Adipocyte (in vitro differentiated cells): ENCODE measurements around the gene AZI2.

Experiments
- DNase-seq: peaks from one replicate; pipeline ENCODE4 v3.0.0-alpha.2; 2015; ENCODE audit warnings: low read depth
- H3K27me3 ChIP-seq: replicated peaks from 2 replicates; pipeline ENCODE4 v1.7.0; 2013; ENCODE audit warnings: mild to moderate bottlenecking, low read length, moderate library complexity; ENCODE audit not compliant: control insufficient read depth, insufficient read depth
- H3K36me3 ChIP-seq: 2 replicates; pipeline ENCODE4 v1.7.0; 2013; ENCODE audit warnings: low read length, mild to moderate bottlenecking, moderate library complexity; ENCODE audit not compliant: control insufficient read depth, insufficient read depth, severe bottlenecking
- H3K4me1 ChIP-seq: 2 replicates; pipeline ENCODE4 v1.7.0; 2013; ENCODE audit warnings: mild to moderate bottlenecking, low read length, moderate library complexity; ENCODE audit not compliant: control insufficient read depth, insufficient read depth
- H3K4me3 ChIP-seq: 2 replicates; pipeline ENCODE4 v1.7.0; 2013; ENCODE audit warnings: mild to moderate bottlenecking, low read length, moderate library complexity
- H3K9ac ChIP-seq: 2 replicates; pipeline ENCODE4 v1.7.0; 2013; ENCODE audit warnings: mild to moderate bottlenecking, low read length, moderate library complexity
- H3K9me3 ChIP-seq: 2 replicates; pipeline ENCODE4 v1.7.0; 2013; ENCODE audit warnings: mild to moderate bottlenecking, low read length, moderate library complexity; ENCODE audit not compliant: control insufficient read depth

The AZI2 gene

GRCh38 chr3:28334552-28334951 is 14.1 kb downstream of the AZI2 start:
- DNase-seq: peak; percentile 39

GRCh38 chr3:28328188-28329151 is 20.2 kb downstream of the AZI2 start:
- peaks cover 75% of the 10 kb centered on the region for H3K36me3 ChIP-seq

More at GRCh38 chr3:28334552-28334951, 14.1 kb downstream of the AZI2 start:
- Histone ChIP-seq H3K9ac (no peak overlapping the region), H3K4me3 (no peak overlapping the region), H3K9me3 (no peaks in the 10 kb centered on the region), H3K27me3 (no peaks in the 10 kb centered on the region), H3K36me3 (peaks cover 93% of the 10 kb centered on the region), H3K4me1 (no peaks in the 10 kb centered on the region)

GRCh38 chr3:28326458-28326926 is 22.1 kb downstream of the AZI2 start:
- Histone ChIP-seq H3K36me3 (peaks cover 69% of the 10 kb centered on the region), H3K4me3 (no peak overlapping the region), H3K4me1 (peaks cover 16% of the 10 kb centered on the region), H3K9me3 (no peaks in the 10 kb centered on the region), H3K9ac (no peak overlapping the region), H3K27me3 (no peaks in the 10 kb centered on the region)
- no peak for DNase-seq

More at GRCh38 chr3:28328188-28329151, 20.2 kb downstream of the AZI2 start:
- Histone ChIP-seq H3K4me3 (no peak overlapping the region), H3K9me3 (no peaks in the 10 kb centered on the region), H3K9ac (no peak overlapping the region), H3K27me3 (no peaks in the 10 kb centered on the region), H3K4me1 (peaks cover 14% of the 10 kb centered on the region)
- peak; percentile 74 for DNase-seq

DNA sequence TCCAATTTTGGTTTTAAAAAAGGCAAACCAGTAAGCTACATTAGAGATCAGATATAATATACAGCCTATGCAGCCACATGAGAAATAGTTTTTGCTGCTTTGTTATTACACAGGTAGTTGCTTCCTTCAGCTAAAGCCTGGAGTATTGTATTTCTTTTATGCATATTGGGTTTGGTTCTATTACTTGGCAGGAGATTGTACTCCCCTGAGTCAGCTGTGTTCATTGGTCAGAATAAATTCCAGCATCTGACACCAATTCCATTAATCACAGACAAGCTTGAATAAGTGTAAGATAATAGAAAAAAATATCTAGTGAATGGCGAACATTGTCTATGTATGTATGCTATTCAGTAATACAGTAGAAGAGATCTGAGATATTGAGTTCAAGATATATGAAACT is 26.2 kb downstream of the AZI2 start:
- no peak for DNase-seq
- peaks cover 54% of the 10 kb centered on the region for H3K36me3 ChIP-seq

GRCh38 chr3:28320981-28321380 is 27.6 kb downstream of the AZI2 start:
- Histone ChIP-seq H3K27me3 (no peaks in the 10 kb centered on the region), H3K9ac (no peak overlapping the region), H3K9me3 (no peaks in the 10 kb centered on the region), H3K4me1 (peaks cover 2% of the 10 kb centered on the region), H3K36me3 (peaks cover 47% of the 10 kb centered on the region), H3K4me3 (no peak overlapping the region)
- no peak for DNase-seq

More for the DNA sequence above, 26.2 kb downstream of the AZI2 start:
- Histone ChIP-seq H3K4me3 (no peak overlapping the region), H3K27me3 (no peaks in the 10 kb centered on the region), H3K9me3 (no peaks in the 10 kb centered on the region), H3K4me1 (peaks cover 16% of the 10 kb centered on the region), H3K9ac (no peak overlapping the region)

DNA sequence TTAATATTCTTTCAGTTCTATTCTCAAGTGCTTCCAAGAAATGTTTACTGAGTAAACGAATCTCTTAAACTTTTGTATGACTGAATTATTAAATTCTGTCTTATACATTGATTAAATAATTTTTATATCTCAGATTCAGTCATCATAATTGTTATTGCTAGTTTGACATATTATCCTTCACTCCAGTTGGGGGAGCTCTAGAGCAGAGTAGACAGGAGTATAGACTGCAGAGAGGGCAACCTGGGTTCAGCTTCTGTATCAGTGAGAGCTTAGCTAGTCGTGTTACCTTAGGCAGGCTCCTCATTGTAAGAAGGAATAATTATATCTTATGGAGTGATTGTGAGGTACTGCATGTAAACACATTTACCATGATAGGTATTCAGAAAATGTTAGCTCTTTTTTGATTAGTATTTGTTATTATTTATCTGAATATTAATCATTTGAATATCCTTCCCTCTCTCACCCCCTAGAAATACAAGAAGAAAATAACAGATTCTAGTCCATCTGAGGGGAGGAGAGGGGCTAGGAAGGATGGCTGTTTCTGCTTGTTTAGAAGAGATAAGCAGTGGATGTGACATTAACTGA is 31.1 kb downstream of the AZI2 start:
- no peaks in the 10 kb centered on the region for H3K27me3 ChIP-seq
- H3K36me3 ChIP-seq: peaks cover 15% of the 10 kb centered on the region
- H3K9ac ChIP-seq: no peak overlapping the region
- H3K4me3 ChIP-seq: no peak overlapping the region
- H3K4me1 ChIP-seq: peaks cover 2% of the 10 kb centered on the region
- DNase-seq: peak; percentile 60
- no peaks in the 10 kb centered on the region for H3K9me3 ChIP-seq

DNA sequence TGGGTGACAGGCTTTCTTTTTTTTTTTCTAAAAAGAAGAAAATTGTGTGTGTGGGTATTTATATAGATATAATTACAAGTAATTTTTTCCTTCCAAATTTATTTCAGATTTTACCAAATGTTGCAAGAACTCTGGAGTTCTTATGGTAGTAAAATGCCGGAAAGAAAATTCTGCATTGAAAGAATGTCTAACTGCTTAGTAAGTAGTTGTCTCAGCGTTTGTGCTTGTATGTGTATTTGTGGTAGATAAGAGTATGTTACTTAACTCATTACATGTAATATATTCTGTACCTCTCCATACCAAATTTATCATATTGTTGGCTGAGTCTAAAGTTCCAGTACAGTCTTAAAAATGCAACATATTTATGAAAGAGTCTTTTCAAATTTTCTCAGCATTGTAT is 32.4 kb downstream of the AZI2 start:
- Histone ChIP-seq H3K9ac (no peak overlapping the region), H3K4me3 (no peak overlapping the region), H3K27me3 (no peaks in the 10 kb centered on the region), H3K9me3 (no peaks in the 10 kb centered on the region), H3K36me3 (peaks cover 8% of the 10 kb centered on the region), H3K4me1 (no peaks in the 10 kb centered on the region)
- DNase-seq: no peak

DNA sequence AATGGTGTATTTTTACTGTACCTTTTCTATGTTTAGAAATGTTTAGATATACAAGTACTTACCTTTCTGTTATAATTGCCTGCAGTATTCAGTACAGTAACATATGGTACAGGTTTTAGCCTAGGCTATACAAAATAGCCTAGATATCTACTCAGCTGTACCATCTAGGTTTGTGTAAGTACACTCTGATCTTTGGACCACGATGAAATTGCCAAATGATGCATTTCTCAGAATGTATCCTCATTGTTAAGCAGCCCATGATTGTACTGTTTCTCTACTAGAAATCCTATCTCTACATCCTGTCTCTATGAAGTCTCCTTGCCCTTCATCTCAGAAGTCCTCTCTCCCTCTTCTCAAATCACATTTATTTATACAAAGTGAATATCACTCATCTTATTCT is 32.9 kb downstream of the AZI2 start:
- H3K9me3 ChIP-seq: no peaks in the 10 kb centered on the region
- H3K4me1 ChIP-seq: no peaks in the 10 kb centered on the region
- H3K27me3 ChIP-seq: no peaks in the 10 kb centered on the region
- H3K4me3 ChIP-seq: no peak overlapping the region
- peaks cover 7% of the 10 kb centered on the region for H3K36me3 ChIP-seq
- H3K9ac ChIP-seq: no peak overlapping the region
- no peak for DNase-seq

GRCh38 chr3:28308196-28308595 is 40.4 kb downstream of the AZI2 start:
- Histone ChIP-seq H3K27me3 (no peaks in the 10 kb centered on the region), H3K4me1 (no peaks in the 10 kb centered on the region), H3K4me3 (no peak overlapping the region), H3K36me3 (no peaks in the 10 kb centered on the region), H3K9me3 (no peaks in the 10 kb centered on the region), H3K9ac (no peak overlapping the region)
- DNase-seq: peak; percentile 47

DNA sequence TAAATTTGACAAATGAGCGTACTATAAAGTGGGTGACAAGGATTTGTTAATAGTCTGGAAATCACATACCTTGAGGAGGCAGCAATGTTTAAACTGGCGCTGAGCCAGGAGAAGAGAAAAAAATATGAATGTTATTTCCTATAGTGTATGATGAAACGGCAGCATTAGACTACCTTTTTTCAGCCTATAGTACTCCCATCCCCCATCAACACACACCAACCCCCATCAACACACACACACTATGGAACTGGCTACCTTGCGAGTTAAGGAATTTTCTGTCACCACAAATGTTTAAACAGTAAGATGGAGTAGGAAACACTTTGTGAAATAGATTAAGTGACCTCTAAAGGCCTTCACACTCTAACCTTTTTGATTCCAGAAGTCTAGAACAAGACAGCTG is 46.9 kb downstream of the AZI2 start:
- H3K4me1 ChIP-seq: no peaks in the 10 kb centered on the region
- H3K36me3 ChIP-seq: peaks cover 7% of the 10 kb centered on the region
- DNase-seq: no peak
- H3K27me3 ChIP-seq: no peaks in the 10 kb centered on the region
- no peak overlapping the region for H3K9ac ChIP-seq
- H3K9me3 ChIP-seq: no peaks in the 10 kb centered on the region
- no peak overlapping the region for H3K4me3 ChIP-seq

GRCh38 chr3:28300345-28300962 is 48.2 kb downstream of the AZI2 start:
- no peak overlapping the region for H3K4me3 ChIP-seq
- H3K36me3 ChIP-seq: peaks cover 7% of the 10 kb centered on the region
- DNase-seq: no peak
- no peaks in the 10 kb centered on the region for H3K9me3 ChIP-seq
- H3K9ac ChIP-seq: no peak overlapping the region
- H3K4me1 ChIP-seq: no peaks in the 10 kb centered on the region
- H3K27me3 ChIP-seq: no peaks in the 10 kb centered on the region
